GM12892 (cell line): Measurements from ENCODE around the gene RIPOR1.

Experiments
- POLR2A ChIP-seq: IDR thresholded peaks from 2 replicates; pipeline ENCODE4 v1.6.1; 2011; ENCODE audit warnings: low read depth, low read length, control low read depth
- POLR2AphosphoS5 ChIP-seq: IDR thresholded peaks from 2 replicates; pipeline ENCODE4 v1.6.1; 2011; ENCODE audit warnings: low read depth, low read length, control low read depth
- TAF1 ChIP-seq: IDR thresholded peaks from 2 replicates; pipeline ENCODE4 v1.6.1; 2011; ENCODE audit warnings: low read depth, mild to moderate bottlenecking, control low read depth, low read length, borderline replicate concordance

- TF ChIP-seq POLR2A (peak; percentile 90), POLR2AphosphoS5 (peak; percentile 77), TAF1 (peak; percentile 59; the same call in 1 of the 2 replicates)
These were observed 33.3 kb downstream of the RIPOR1 start for GRCh38 chr16:67561824-67562525.
